ENCODE data around the gene LDLRAD4. TPM values are rescaled to one million over a fixed set of nuclear protein-coding genes. Genes with fewer than 3 reads are reported as not detected.

The LDLRAD4 gene
- total RNA-seq, 1 experiment from 2014 or later: 1.7 TPM

DNA sequence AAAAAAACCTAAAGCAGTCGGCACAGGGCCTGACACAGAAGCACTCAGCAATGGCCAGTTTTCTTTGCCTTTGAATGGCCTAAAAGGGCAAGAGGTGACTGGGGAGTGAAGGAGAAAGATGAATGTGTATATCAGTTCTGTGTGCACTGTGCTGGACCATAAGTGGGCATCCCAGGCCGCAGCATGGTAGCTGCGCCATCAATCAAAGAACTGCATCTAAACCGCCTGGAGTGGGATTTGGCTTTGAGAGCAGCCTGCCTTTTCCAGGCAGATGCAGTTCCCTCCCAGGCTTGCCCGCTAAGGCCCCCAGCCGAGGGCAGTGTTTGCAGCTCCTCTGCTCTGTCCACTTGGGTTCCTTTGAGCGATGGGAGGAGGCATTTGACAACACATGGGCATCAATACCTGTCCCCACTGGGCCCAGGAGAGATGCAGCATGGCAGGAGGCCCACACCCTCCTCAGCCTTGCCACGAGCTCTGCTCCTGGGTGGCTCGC lies 363.7 kb downstream of the LDLRAD4 start:
- H3K79me2 ChIP-seq (ENCODE audit: low read depth): no peaks in the 10 kb centered on the region
- no peak for DNase-seq
- no peak overlapping the region for H3K27ac ChIP-seq
- no peaks in the 10 kb centered on the region for H4K20me1 ChIP-seq (ENCODE audit: insufficient read depth)
- H3K4me1 ChIP-seq (replicated peaks; ENCODE audit: insufficient read depth): no peaks in the 10 kb centered on the region
- CTCF ChIA-PET: no interaction called here
- intact Hi-C loops (cut with micrococcal nuclease; ENCODE audit: unreplicated experiment): no loop called here
- H2AFZ ChIP-seq: no peak overlapping the region
- TF ChIP-seq EZH2 (IDR thresholded peaks at IDR 0.05; ENCODE audit: low read depth) (no peak), CTCF (conservative IDR thresholded peaks at IDR 0.05) (no peak)
- BruUV-seq (replicated peaks): no TSS peak
- peaks cover 33% of the 10 kb centered on the region for H3K27me3 ChIP-seq (ENCODE audit: insufficient read depth, low read depth)
- H3K4me3 ChIP-seq: no peak overlapping the region
- POLR2A ChIA-PET (ENCODE audit: unreplicated experiment): no interaction called here
- no peaks in the 10 kb centered on the region for H3F3A ChIP-seq (ENCODE audit: insufficient read depth, low read depth)
- no peaks in the 10 kb centered on the region for H3K9me3 ChIP-seq (ENCODE audit: insufficient read depth, low read depth)
- H3K4me2 ChIP-seq: no peak overlapping the region
- no peaks in the 10 kb centered on the region for H3K9me2 ChIP-seq (ENCODE audit: insufficient read depth)
- no peaks in the 10 kb centered on the region for H3K36me3 ChIP-seq (ENCODE audit: low read depth)

GRCh38 chr18:13583576-13584550 lies 365.3 kb downstream of the LDLRAD4 start:
- peaks cover 20% of the 10 kb centered on the region; the same call in 1 of the 2 replicates for H3K27me3 ChIP-seq (ENCODE audit: insufficient read depth, low read depth)
- H3K36me3 ChIP-seq (ENCODE audit: low read depth): no peaks in the 10 kb centered on the region
- no peaks in the 10 kb centered on the region for H3K9me3 ChIP-seq (ENCODE audit: insufficient read depth, low read depth)
- no peak overlapping the region for H3K4me3 ChIP-seq
- no TSS peak for BruUV-seq (replicated peaks)
- intact Hi-C loops (cut with micrococcal nuclease; ENCODE audit: unreplicated experiment): no loop called here
- TF ChIP-seq EZH2 (IDR thresholded peaks at IDR 0.05; ENCODE audit: low read depth): no peak
- H3K79me2 ChIP-seq (ENCODE audit: low read depth): no peaks in the 10 kb centered on the region
- no peaks in the 10 kb centered on the region for H3K4me1 ChIP-seq (replicated peaks; ENCODE audit: insufficient read depth)
- DNase-seq: no peak
- no peak overlapping the region for H2AFZ ChIP-seq
- no peak overlapping the region for H3K4me2 ChIP-seq
- H4K20me1 ChIP-seq (ENCODE audit: insufficient read depth): no peaks in the 10 kb centered on the region
- no peak overlapping the region for H3K27ac ChIP-seq
- ChIA-PET CTCF (no interaction called here), POLR2A (ENCODE audit: unreplicated experiment) (no interaction called here)
- no peaks in the 10 kb centered on the region for H3K9me2 ChIP-seq (ENCODE audit: insufficient read depth)
- no peaks in the 10 kb centered on the region for H3F3A ChIP-seq (ENCODE audit: insufficient read depth, low read depth)

GRCh38 chr18:13584825-13585224 lies 366.3 kb downstream of the LDLRAD4 start:
- Histone ChIP-seq H3K27me3 (ENCODE audit: insufficient read depth, low read depth) (peaks cover 14% of the 10 kb centered on the region; the same call in 1 of the 2 replicates), H3K79me2 (ENCODE audit: low read depth) (no peaks in the 10 kb centered on the region), H3K4me3 (no peak overlapping the region), H3F3A (ENCODE audit: insufficient read depth, low read depth) (no peaks in the 10 kb centered on the region), H3K36me3 (ENCODE audit: low read depth) (no peaks in the 10 kb centered on the region), H2AFZ (no peak overlapping the region), H3K9me2 (ENCODE audit: insufficient read depth) (no peaks in the 10 kb centered on the region), H3K4me2 (no peak overlapping the region), H3K4me1 (replicated peaks; ENCODE audit: insufficient read depth) (no peaks in the 10 kb centered on the region), H4K20me1 (ENCODE audit: insufficient read depth) (no peaks in the 10 kb centered on the region), H3K27ac (no peak overlapping the region), H3K9me3 (ENCODE audit: insufficient read depth, low read depth) (no peaks in the 10 kb centered on the region)
- CTCF ChIA-PET: no interaction called here
- no peak for DNase-seq
- TF ChIP-seq CTCF (conservative IDR thresholded peaks at IDR 0.05) (no peak), EZH2 (IDR thresholded peaks at IDR 0.05; ENCODE audit: low read depth) (no peak)
- intact Hi-C loops (cut with micrococcal nuclease; ENCODE audit: unreplicated experiment): no loop called here
- BruUV-seq (replicated peaks): no TSS peak
- POLR2A ChIA-PET (ENCODE audit: unreplicated experiment): no interaction called here

All from PC-9 (cell line).